NK-92 (cell line): ENCODE measurements around the gene DIS3L.
"Not testable (repeated sequence)": the region's sequence is repeated elsewhere in the genome, so short reads cannot be mapped to it uniquely, and the experiment has no call there.

Source experiments
- DNase-seq: peaks from one replicate; lab custom pipeline; 2025; ENCODE audit not compliant: unreplicated experiment; lab: John Stamatoyannopoulos, UW

The DIS3L gene

DNA sequence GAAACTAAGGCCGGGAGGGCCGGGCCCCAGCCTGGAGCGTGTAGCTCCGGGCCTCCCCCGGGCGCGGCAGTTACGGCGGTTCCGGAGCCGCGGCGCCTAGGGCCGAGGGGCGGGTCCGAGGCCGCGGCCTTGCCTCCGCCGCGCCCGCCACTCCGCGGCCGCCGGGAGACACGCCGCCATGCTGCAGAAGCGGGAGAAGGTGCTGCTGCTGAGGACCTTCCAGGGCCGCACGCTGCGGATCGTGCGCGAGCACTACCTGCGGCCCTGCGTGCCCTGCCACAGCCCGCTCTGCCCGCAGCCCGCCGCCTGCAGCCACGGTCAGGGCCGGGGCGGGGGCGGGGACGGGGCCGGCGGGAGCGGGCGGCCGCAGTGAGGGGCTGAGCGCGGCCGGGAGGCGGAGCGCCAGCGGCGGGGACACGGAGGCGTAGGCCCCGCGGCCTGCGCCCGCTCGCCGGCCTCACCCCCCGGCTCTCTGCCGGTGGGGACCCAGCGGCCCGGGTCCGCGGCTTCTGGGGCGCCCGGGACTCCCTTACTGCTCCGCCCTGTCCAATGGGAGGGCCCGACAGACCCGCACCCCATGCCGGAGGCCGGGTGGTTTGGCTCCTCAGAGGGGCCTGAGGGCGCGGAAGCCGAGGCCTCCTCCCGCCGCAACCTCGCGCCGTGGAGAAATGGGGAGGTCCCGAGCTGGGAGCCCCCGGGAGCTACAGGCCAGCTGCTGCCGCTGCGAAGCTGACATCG, at the start of gene DIS3L:
Gene DIS3L, plus strand, starts transcription at position 150 of the 738 bp plus-strand sequence. Its CDS starts 29 bp downstream, at position 179.
- DNase-seq, result no peak

DNA sequence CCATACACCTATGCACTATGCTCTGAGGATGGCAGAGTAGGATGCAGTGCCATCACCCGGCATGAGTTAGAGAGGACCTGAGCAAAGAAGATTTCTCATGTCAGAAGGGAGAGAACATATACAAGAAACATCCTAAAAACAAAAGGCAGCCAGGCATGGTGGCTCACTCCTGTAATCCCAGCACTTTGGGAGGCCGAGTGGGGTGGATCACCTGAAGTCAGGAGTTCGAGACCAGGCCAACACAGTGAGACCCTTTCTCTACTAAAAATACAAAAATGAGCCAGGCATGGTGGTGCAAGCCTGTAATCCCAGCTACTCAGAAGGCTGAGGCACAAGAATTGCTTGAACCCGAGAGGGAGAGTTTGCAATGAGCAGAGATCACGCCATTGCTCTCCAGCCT, 47.5 kb upstream of the DIS3L start:
- not testable (repeated sequence) for DNase-seq

GRCh38 chr15:66246937-66247336, 46.4 kb upstream of the DIS3L start:
- DNase-seq, result no peak

DNA sequence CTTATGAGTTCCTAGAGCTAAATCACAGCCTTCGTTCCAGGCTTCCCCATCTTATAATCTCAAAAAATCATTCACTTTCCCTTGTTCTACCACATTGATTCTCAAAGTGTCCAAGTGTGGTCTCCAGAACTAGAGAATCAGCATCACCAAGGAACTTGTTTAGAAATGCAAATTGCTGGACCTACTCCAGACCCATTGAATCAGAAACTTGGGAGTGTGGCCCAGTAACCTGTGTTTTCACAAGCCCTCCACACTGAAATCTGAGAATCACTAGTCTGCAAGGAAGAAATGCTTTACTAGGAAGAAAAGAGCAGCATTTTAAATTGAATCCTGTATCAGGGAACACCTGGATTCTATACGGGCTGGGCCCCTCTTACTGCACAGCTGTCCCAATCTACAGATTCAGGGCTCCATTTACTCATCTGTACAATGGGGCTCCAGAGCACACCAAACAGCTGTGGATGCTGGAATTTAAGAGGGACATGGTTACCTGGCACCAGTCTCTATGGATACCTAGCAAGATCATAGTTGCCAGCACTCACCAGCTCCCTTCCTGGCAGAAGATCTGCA, 43.7 kb upstream of the DIS3L start:
- DNase-seq, result no peak

GRCh38 chr15:66251065-66251789, 42.1 kb upstream of the DIS3L start:
- DNase-seq, result no peak

- DNase-seq, result no peak
Observed at GRCh38 chr15:66251790-66252684, 41.3 kb upstream of the DIS3L start.

DNA sequence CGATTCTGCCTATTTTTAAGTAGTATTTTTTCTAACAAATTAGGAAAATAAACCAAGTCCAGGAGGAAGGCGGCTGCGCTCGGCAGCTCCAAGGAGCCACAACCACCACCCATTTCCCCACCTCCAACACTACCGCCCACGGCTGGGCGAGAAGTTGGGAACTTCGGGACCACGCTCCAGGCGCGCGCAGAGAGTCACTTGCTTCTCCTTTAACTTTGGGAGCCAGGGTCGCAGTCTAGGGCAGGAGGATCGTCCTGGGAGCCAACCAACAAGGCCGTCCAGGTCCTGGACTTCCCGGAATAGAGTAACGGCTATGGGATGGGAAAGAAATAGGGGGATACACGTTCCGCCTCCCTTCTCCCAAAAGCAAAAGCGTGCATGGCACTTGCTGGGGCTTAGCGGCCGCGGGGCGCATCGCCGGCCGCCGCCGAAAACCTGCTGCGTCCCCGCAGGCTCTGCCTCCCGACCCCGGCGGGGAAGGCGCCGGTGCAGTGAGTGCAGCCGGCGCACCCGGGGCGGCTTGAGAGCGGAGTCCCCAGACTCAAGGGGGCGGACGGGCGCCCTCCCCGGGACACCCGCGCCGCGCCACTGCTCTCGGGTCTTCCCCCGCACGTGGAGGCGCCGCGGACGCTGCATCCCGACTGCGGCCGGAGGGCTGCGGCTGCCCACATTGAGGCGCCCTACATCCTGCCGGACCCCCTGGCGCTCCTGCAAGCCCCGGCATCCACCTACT, 40.5 kb upstream of the DIS3L start:
- DNase-seq, result no peak

GRCh38 chr15:66253418-66254088, 39.8 kb upstream of the DIS3L start, which contains the start of gene MEGF11:
Gene MEGF11, minus strand, starts transcription at chr15:66253750. Its CDS starts 125,347 bp downstream, at chr15:66128403.
- DNase-seq, result no peak

GRCh38 chr15:66254089-66254950, 39.0 kb upstream of the DIS3L start:
- DNase-seq, result no peak

- no peak for DNase-seq
Observed at GRCh38 chr15:66254951-66255676, 38.3 kb upstream of the DIS3L start.

GRCh38 chr15:66256692-66257091, 36.7 kb upstream of the DIS3L start:
- no peak for DNase-seq

GRCh38 chr15:66261056-66261455, 32.3 kb upstream of the DIS3L start:
- DNase-seq, result no peak

- DNase-seq, result not testable (repeated sequence)
Observed at GRCh38 chr15:66262837-66263236, 30.5 kb upstream of the DIS3L start.

- no peak for DNase-seq
Observed at GRCh38 chr15:66264859-66265513, 28.4 kb upstream of the DIS3L start.

- no peak for DNase-seq
Observed at GRCh38 chr15:66269326-66270090, 23.9 kb upstream of the DIS3L start.

DNA sequence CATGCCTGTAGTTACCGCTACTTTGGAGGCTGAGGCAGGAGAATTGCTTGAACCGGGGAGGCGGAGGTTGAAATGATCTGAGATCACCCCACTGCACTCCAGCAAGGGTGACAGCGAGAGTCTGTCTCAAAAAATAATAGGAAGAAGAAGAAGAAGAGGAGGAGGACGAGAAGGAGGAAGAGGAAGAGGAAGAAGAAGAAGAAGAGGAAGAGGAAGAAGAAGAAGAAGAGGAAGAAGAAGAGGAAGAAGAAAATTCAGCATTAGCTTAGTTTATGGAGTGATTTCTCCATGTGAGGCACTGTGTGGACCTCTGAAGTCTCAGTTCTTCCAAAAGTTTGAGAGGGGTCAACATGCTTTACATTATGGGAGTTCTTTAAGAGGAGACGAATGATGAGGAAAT, 22.4 kb upstream of the DIS3L start:
- DNase-seq, result no peak

DNA sequence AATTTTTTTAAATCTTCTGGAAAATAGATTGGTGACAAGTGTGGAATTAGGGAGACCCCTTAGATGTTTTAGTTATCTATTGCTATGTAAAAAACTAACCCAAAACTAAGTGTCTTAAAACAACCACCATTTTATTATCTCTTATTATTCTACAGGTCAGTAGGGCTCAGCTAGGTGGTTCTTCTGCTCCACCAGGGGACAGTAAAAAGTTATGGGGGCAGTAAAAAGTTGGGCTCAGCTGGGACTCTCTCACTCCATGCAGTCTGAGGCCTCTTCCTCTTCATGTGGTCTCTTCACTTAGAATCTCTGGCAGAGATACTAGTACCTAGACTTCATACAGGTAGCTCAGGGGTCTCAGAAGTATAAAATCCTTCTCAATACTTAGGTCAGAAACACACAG, 18.0 kb upstream of the DIS3L start:
- no peak for DNase-seq
